BE2C (cell line): Measurements from ENCODE around the gene CATSPERD.

Experiments
- DNase-seq: peaks from one replicate; pipeline ENCODE4 v3.0.0-alpha.2; 2020
- H3K27me3 ChIP-seq: fragments of 250-450 bp; sonication (Bioruptor Pico); 2 replicates; pipeline ENCODE4 v1.5.1; 2020; ENCODE audit warnings: mild to moderate bottlenecking
- H3K36me3 ChIP-seq: fragments of 250-450 bp; sonication (Bioruptor Pico); 2 replicates; pipeline ENCODE4 v1.5.1; 2020; ENCODE audit warnings: mild to moderate bottlenecking
- H3K4me1 ChIP-seq: fragments of 250-450 bp; sonication (Bioruptor Pico); 2 replicates; pipeline ENCODE4 v1.5.1; 2020
- H3K4me3 ChIP-seq: 2 replicates; pipeline ENCODE4 v1.5.1; 2011; ENCODE audit warnings: low read depth, low read length
- H3K9me3 ChIP-seq: fragments of 250-450 bp; sonication (Bioruptor Pico); 2 replicates; pipeline ENCODE4 v1.5.1; 2020
- CTCF ChIP-seq: IDR thresholded peaks from 2 replicates; pipeline ENCODE4 v1.5.1; 2012; ENCODE audit warnings: mild to moderate bottlenecking, low read depth, low read length

Gene CATSPERD

GRCh38 chr19:5782322-5782721, 61.9 kb downstream of the CATSPERD start:
- no peak for TF ChIP-seq CTCF
- peaks cover 40% of the 10 kb centered on the region for H3K36me3 ChIP-seq
- H3K9me3 ChIP-seq: no peaks in the 10 kb centered on the region
- DNase-seq: no peak
- H3K4me3 ChIP-seq: no peak overlapping the region
- no peaks in the 10 kb centered on the region for H3K27me3 ChIP-seq
- H3K4me1 ChIP-seq: no peaks in the 10 kb centered on the region

- no peaks in the 10 kb centered on the region for H3K4me1 ChIP-seq
- H3K9me3 ChIP-seq: no peaks in the 10 kb centered on the region
- no peak for DNase-seq
- H3K4me3 ChIP-seq: no peak overlapping the region
- H3K36me3 ChIP-seq: peaks cover 49% of the 10 kb centered on the region
- no peaks in the 10 kb centered on the region for H3K27me3 ChIP-seq
- no peak for TF ChIP-seq CTCF
Measured at GRCh38 chr19:5782945-5783919, 62.8 kb downstream of the CATSPERD start.

- peak; percentile 21 for DNase-seq
- no peaks in the 10 kb centered on the region for H3K4me1 ChIP-seq
- no peaks in the 10 kb centered on the region for H3K27me3 ChIP-seq
- peaks cover 63% of the 10 kb centered on the region for H3K36me3 ChIP-seq
- no peak within 1 kb of the TSS for H3K4me3 ChIP-seq
- H3K9me3 ChIP-seq: no peaks in the 10 kb centered on the region
- TF ChIP-seq CTCF: no peak
Measured at GRCh38 chr19:5784581-5785147, 64.2 kb downstream of the CATSPERD start, which contains the start of gene PRR22. TSS of gene PRR22 (minus strand) at chr19:5784746. CDS start at chr19:5784660, 86 bp downstream.

DNA sequence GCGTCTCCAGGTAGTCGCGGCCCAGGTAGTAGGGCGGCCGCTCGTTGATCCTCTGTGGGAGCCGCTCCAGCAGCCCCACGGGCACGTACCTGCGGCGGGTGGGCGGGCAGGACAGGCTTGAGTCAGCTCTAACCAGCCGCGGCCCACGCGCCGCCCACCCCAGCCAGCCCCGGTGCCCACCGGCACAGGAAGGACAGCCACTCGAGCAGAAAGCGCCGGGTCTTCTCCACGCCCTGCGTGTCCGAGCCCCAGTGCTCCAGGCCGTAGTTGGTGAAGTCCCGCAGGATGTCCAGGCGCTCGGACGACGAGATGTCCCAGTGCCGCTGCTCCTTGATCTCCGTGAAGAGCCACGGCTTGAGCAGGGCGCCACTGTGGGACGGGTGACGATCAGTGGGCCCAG, 65.0 kb downstream of the CATSPERD start:
- no peaks in the 10 kb centered on the region for H3K4me1 ChIP-seq
- H3K27me3 ChIP-seq: no peaks in the 10 kb centered on the region
- peaks cover 70% of the 10 kb centered on the region for H3K36me3 ChIP-seq
- TF ChIP-seq CTCF: no peak
- DNase-seq: peak; percentile 15
- H3K4me3 ChIP-seq: no peak overlapping the region
- no peaks in the 10 kb centered on the region for H3K9me3 ChIP-seq

DNA sequence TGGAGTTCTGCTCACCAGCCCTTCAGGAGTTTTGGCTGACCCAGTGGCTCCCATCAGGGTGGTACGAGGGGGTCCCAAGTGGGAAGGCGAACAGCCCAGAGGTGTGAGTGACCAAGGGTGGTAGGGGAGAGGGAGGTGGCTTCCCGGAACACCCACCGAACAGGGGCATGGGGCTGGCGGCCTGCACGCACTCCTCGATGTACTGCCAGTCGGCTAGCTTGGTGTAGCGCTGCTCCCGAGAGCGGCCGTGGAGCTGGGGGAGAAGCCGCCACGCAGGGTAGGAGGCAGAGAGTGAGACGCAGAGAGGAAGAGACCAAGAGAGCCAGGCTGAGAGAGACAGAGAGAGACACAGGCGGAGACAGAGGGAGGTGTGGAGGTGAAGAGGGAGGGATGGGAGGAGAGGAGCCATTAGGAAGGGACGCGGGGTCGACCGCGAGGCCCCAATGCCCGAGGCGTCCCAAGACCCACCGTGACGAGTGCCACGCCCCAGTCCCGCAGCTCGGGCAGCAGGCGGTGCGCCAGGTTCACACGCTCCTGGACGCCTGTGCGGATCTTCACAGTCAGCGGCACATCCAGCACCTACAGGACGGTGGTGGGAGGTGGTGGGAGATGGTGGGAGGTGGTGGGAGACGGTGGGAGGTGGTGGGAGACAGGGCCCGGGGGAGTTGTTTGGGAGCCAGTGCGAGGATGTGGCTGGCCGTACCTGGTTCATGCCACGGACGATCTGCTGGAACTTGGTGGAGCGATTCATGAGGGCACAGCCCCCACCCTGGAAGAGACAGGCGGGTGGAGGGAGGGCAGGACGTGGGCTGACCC, 66.4 kb downstream of the CATSPERD start:
- H3K36me3 ChIP-seq: peaks cover 70% of the 10 kb centered on the region

More for the DNA sequence above, 66.4 kb downstream of the CATSPERD start:
- H3K27me3 ChIP-seq: no peaks in the 10 kb centered on the region
- H3K9me3 ChIP-seq: no peaks in the 10 kb centered on the region
- H3K4me3 ChIP-seq: no peak overlapping the region
- no peak for TF ChIP-seq CTCF
- no peak for DNase-seq
- H3K4me1 ChIP-seq: no peaks in the 10 kb centered on the region
